IMR-90 (cell line): ENCODE measurements around the gene ITGA1. TPM values are rescaled to one million over a fixed set of nuclear protein-coding genes. Genes with fewer than 3 reads are reported as not detected.

Experiments
- ATAC-seq: fragments of 200-7000 bp; cut with Tn5 transposase; 2 replicates; pipeline ENCODE4 v1.9.1; 2020; ENCODE audit warnings: low read depth, mild to moderate bottlenecking, moderate library complexity
- BruUV-seq: library from RNA; stranded (reverse); fragments of 400-500 nt; replicated peaks from 2 replicates; lab custom pipeline; 2021; lab: Mats Ljungman, UMichigan
- CTCF ChIA-PET: fragments of 300-600 bp; formaldehyde crosslinking; extraction: SDS; loops from one replicate; lab custom pipeline; 2021; ENCODE audit warnings: antibody characterized with exemption; lab: Yijun Ruan, JAX
- POLR2A ChIA-PET: fragments of 300-600 bp; sonication (Branson Sonifier 250); formaldehyde crosslinking; loops from one replicate; lab custom pipeline; 2022; ENCODE audit warnings: antibody characterized with exemption; ENCODE audit not compliant: unreplicated experiment; lab: Charles Lee
- DNase-seq: peaks from one replicate; pipeline ENCODE4 v3.0.0; 2013
- H2AFZ ChIP-seq: replicated peaks from 2 replicates; pipeline ENCODE3; 2013; ENCODE audit warnings: low read length, mild to moderate bottlenecking; ENCODE audit not compliant: poor library complexity
- H2AK5ac ChIP-seq: 2 replicates; pipeline ENCODE4 v1.6.1; 2013; ENCODE audit warnings: low read depth, low read length, inconsistent platforms
- H2AK9ac ChIP-seq: replicated peaks from 2 replicates; pipeline ENCODE3; 2013; ENCODE audit warnings: mild to moderate bottlenecking, low read depth, low read length, moderate library complexity; ENCODE audit not compliant: poor library complexity
- H2BK120ac ChIP-seq: 2 replicates; pipeline ENCODE4 v1.6.1; 2013; ENCODE audit warnings: low read depth, low read length, inconsistent platforms
- H2BK15ac ChIP-seq: 3 replicates; pipeline ENCODE4 v1.6.1; 2013; ENCODE audit warnings: low read depth, low read length, inconsistent platforms
- H2BK20ac ChIP-seq: 2 replicates; pipeline ENCODE4 v1.6.1; 2013; ENCODE audit warnings: low read depth, mild to moderate bottlenecking, inconsistent platforms, low read length, moderate library complexity
- H2BK5ac ChIP-seq: 2 replicates; pipeline ENCODE4 v1.6.1; 2013; ENCODE audit warnings: mild to moderate bottlenecking, low read depth, low read length, inconsistent platforms; ENCODE audit not compliant: poor library complexity, severe bottlenecking
- H3K14ac ChIP-seq: replicated peaks from 2 replicates; pipeline ENCODE4 v1.6.1; 2013; ENCODE audit warnings: low read depth, low read length, inconsistent platforms
- H3K18ac ChIP-seq: 2 replicates; pipeline ENCODE4 v1.6.1; 2013; ENCODE audit warnings: low read depth, low read length, control low read depth
- H3K23ac ChIP-seq: 2 replicates; pipeline ENCODE4 v1.6.1; 2013; ENCODE audit warnings: low read depth, low read length, inconsistent platforms
- H3K27ac ChIP-seq: 2 replicates; pipeline ENCODE4 v1.5.1; 2013; ENCODE audit warnings: mild to moderate bottlenecking, control low read depth, low read length; ENCODE audit not compliant: insufficient read depth
- H3K27me3 ChIP-seq: 2 replicates; pipeline ENCODE4 v1.6.1; 2013; ENCODE audit warnings: low read length; ENCODE audit not compliant: control insufficient read depth, insufficient read depth
- H3K36me3 ChIP-seq: 2 replicates; pipeline ENCODE4 v1.6.1; 2013; ENCODE audit warnings: low read length, mixed read lengths; ENCODE audit not compliant: control insufficient read depth, insufficient read depth
- H3K4ac ChIP-seq: 2 replicates; pipeline ENCODE4 v1.6.1; 2013; ENCODE audit warnings: low read depth, low read length, inconsistent platforms
- H3K4me1 ChIP-seq: 2 replicates; pipeline ENCODE4 v1.6.1; 2013; ENCODE audit warnings: low read length, mixed read lengths; ENCODE audit not compliant: control insufficient read depth, insufficient read depth
- H3K4me2 ChIP-seq: 2 replicates; pipeline ENCODE4 v1.6.1; 2013; ENCODE audit warnings: low read depth, mild to moderate bottlenecking, control low read depth, low read length, moderate library complexity
- H3K4me3 ChIP-seq: 2 replicates; pipeline ENCODE4 v1.5.1; 2013; ENCODE audit warnings: low read depth, mild to moderate bottlenecking, control low read depth, low read length, moderate library complexity; ENCODE audit not compliant: insufficient read depth
- H3K56ac ChIP-seq: 2 replicates; pipeline ENCODE4 v1.6.1; 2013; ENCODE audit warnings: low read length, inconsistent platforms; ENCODE audit not compliant: insufficient read depth; ENCODE audit errors: extremely low read depth
- H3K79me1 ChIP-seq, 2 experiments: 2 replicates each; pipeline ENCODE4 v1.6.1; 2013; ENCODE audit warnings: low read length in 2 of 2, inconsistent platforms in 1 of 2, low read depth in 1 of 2
- H3K9ac ChIP-seq: 2 replicates; pipeline ENCODE4 v1.6.1; 2013; ENCODE audit warnings: low read depth, low read length, control low read depth
- H3K9me1 ChIP-seq: 2 replicates; pipeline ENCODE4 v1.6.1; 2013; ENCODE audit warnings: low read length, inconsistent platforms; ENCODE audit not compliant: insufficient read depth
- H3K9me3 ChIP-seq: 2 replicates; pipeline ENCODE4 v1.6.1; 2013; ENCODE audit warnings: low read length; ENCODE audit not compliant: control insufficient read depth, insufficient read depth
- H4K20me1 ChIP-seq: 2 replicates; pipeline ENCODE4 v1.6.1; 2013; ENCODE audit warnings: low read length, inconsistent platforms; ENCODE audit not compliant: insufficient read depth
- H4K5ac ChIP-seq: 2 replicates; pipeline ENCODE4 v1.6.1; 2013; ENCODE audit warnings: mild to moderate bottlenecking, low read depth, low read length, control low read depth
- H4K8ac ChIP-seq, 2 experiments: 2 replicates each; pipeline ENCODE4 v1.6.1; 2013; ENCODE audit warnings: low read depth in 2 of 2, low read length in 2 of 2, control low read depth in 1 of 2, inconsistent platforms in 1 of 2
- H4K91ac ChIP-seq: 2 replicates; pipeline ENCODE4 v1.6.1; 2013; ENCODE audit warnings: low read depth, low read length, inconsistent platforms; ENCODE audit not compliant: insufficient read depth
- CEBPB ChIP-seq: IDR thresholded peaks from 2 replicates; pipeline ENCODE4 v1.6.1; 2012; ENCODE audit warnings: low read depth, low read length, improper control_type of control experiment
- dilution Hi-C: fragments of 300-500 bp; cut with HindIII; formaldehyde crosslinking; loops from one replicate; pipeline ENCODE4 v1.14.3; 2018; ENCODE audit warnings: low sequenced_read_pairs; ENCODE audit not compliant: unreplicated experiment
- in situ Hi-C: fragments of 300-500 bp; cut with MboI; formaldehyde crosslinking; loops from 3 replicates; pipeline ENCODE4 v1.14.3; 2019; ENCODE audit warnings: low sequenced_read_pairs, inconsistent platforms, mixed read lengths
- intact Hi-C: fragments of 100-400 bp; cut with micrococcal nuclease; formaldehyde crosslinking; loops from 2 replicates; pipeline ENCODE4 v1.10.0; 2022
- polyA plus RNA-seq, 3 experiments: library from polyadenylated mRNA; depleted of rRNA; stranded (reverse); fragments of >200 nt; gene quantifications; 2 replicates each; pipeline ENCODE4 v1.2.3, GENCODE V29; 2012; ENCODE audit warnings: low replicate concordance in 1 of 3
- total RNA-seq: library from RNA; depleted of rRNA; stranded (reverse); fragments of >200 nt; gene quantifications from 2 replicates; pipeline ENCODE4 v1.2.3, GENCODE V29; 2012

Gene ITGA1
- total and polyA plus RNA-seq, 2 of the 4 experiments (the other 2 are of a cell fraction) = 22.3 to 95.2 TPM

DNA sequence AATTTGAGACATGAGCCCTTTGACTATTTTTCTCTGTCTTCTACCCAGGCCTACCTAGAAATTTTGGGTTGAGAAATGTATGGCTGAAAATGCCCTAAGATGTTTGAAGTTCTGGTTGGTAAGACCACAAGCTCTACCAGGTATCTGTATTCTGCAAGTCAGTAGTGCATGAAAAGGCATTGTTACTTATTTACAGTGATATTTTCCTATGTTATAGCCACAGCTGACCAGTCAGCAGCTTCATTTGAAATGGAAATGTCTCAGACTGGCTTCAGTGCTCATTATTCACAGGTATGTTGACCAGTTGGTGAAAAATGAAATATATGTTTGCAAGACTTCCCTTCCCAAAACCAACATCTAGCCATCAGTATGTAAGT is 109.5 kb downstream of the ITGA1 start:
- POLR2A ChIA-PET = no interaction called here
- H3K18ac ChIP-seq = no peak overlapping the region
- no peak overlapping the region for H3K23ac ChIP-seq
- H2AK9ac ChIP-seq = no peak overlapping the region
- peaks cover 8% of the 10 kb centered on the region for H3K9me1 ChIP-seq
- H3K27ac ChIP-seq = no peak overlapping the region
- H3K56ac ChIP-seq = no peak overlapping the region
- H3K4me3 ChIP-seq = no peak overlapping the region
- no peak overlapping the region for H3K9ac ChIP-seq
- peak overlapping the region; percentile 1; the same call in 1 of the 2 replicates for H2AK5ac ChIP-seq
- no peak overlapping the region; the same call in 1 of the 2 replicates for H4K91ac ChIP-seq
- no TSS peak for BruUV-seq
- no peaks in the 10 kb centered on the region for H3K9me3 ChIP-seq
- peaks cover 12 to 19% of the 10 kb centered on the region in 2 experiments; a peak in 3 of 4 replicates for H3K79me1 ChIP-seq
- H2BK120ac ChIP-seq = peak overlapping the region; percentile 44; the same call in 1 of the 2 replicates
- no peaks in the 10 kb centered on the region for H4K20me1 ChIP-seq
- no peak for TF ChIP-seq CEBPB
- H3K36me3 ChIP-seq = peaks cover 24% of the 10 kb centered on the region
- no peak for ATAC-seq
- H4K8ac ChIP-seq = no peak overlapping the region
- H3K27me3 ChIP-seq = no peaks in the 10 kb centered on the region
- intact Hi-C loops (no loop called here), in situ Hi-C loops (no loop called here), dilution Hi-C loops (no loop called here)
- no peak overlapping the region for H4K5ac ChIP-seq
- no peak overlapping the region for H2AFZ ChIP-seq
- peaks cover 9% of the 10 kb centered on the region for H3K4me1 ChIP-seq
- H3K14ac ChIP-seq = 0 out of 2 replicates have a peak overlapping the region, but pooled peaks have one; percentile 4
- no peak overlapping the region for H2BK15ac ChIP-seq
- no peak overlapping the region for H3K4me2 ChIP-seq
- H2BK20ac ChIP-seq = no peak overlapping the region
- no peak for DNase-seq
- peak overlapping the region; percentile 54; the same call in 1 of the 2 replicates for H3K4ac ChIP-seq
- CTCF ChIA-PET = interaction anchor here (0.7 kb wide), 1 partner anchor 51 kb away, joined by 3 read pairs; no protein-coding TSS in a partner anchor
- no peak overlapping the region for H2BK5ac ChIP-seq
